NCI-H1436 treated with DMSO at 0.1 percent for 48 hours (cell line): ENCODE results near the gene FBN3.

Experiments used
- DNase-seq: peaks from one replicate; lab custom pipeline; 2025; lab: John Stamatoyannopoulos, UW

Gene FBN3

DNA sequence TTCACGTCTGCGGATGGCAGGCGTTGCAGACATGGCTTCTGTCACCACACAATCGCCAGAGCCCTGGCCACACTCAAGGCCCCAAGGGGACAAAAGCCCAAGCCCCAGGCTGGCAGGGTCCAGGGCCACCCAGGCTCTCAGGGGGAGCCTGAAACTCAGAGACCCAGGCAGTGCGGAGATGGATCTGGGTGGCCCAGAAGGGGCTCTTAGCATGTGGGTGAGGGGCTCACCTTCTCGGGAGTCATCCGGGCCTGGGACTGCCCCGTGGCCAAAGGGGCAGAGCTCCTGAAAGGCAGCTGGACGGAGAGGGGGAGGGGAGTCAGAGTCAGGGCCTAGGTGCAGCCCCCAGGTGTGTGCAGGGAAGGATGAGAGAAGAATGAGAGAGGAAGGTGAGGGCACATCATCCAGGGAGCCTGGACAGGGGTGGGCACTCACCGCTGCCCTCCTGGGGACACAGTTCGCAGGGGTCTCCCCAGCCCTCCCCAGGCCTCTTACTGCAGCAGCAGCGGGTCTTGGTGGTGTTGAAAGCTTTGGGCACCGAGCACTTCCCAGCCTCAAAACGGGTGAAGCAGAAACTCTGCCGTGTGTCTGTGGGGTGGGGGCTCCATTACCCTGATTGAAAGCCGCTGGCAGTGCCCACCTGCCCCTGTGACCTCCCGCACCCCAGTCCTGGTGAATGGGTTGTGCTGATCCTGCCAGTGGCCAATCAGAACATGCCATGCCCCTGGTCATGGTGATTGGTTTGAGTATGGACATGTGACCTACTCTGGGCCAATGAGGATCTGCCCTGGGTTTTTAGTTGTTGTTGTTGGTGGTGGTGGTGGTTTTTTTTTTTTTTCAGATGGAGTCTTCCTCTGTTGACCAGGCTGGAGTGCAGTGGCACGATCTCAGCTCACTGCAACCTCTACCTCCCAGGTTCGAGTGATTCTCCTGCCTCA, 59.5 kb downstream of the FBN3 start:
- no peak for DNase-seq

DNA sequence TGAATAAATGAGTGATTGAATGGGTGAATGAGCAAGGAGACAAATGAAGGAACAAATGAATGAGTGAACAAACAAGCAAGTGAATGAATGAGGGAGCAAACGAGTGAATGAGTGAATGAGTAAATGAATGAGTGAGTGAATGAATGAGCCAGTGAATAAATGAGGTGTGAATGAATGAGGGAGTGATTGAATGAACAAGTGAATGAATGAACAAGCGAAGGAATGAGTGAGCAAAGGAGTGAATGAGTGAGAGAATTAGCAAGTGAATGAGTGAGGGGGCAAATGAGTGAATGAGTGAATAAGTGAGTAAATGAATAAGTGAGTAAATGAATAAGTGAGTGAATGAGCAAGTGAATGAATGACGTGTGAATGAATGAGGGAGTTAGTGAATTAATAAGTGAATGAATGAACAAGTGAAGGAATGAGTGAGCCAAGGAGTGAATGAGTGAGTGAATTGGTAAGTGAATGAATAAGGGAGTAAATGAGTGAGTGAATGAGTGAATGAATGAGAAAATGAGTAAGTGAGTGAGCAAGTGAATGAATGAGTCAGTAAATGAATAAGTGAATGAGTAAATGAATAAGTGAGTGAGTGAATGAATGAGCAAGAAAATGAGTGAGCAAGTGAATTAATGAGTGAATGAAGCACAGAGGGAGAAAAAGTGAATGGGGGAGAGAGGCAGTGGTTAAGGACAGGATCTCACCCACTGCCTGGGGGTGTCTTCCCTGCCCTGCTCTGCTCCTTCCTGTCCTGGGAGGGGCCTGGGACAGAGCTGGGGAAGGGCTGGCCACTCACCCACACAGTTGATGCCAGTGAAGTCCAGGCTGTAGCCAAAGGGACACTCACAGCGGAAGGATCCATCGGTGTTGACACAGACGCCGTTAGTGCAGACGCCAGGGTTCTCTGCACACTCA, 60.4 kb downstream of the FBN3 start:
- DNase-seq = no peak

DNA sequence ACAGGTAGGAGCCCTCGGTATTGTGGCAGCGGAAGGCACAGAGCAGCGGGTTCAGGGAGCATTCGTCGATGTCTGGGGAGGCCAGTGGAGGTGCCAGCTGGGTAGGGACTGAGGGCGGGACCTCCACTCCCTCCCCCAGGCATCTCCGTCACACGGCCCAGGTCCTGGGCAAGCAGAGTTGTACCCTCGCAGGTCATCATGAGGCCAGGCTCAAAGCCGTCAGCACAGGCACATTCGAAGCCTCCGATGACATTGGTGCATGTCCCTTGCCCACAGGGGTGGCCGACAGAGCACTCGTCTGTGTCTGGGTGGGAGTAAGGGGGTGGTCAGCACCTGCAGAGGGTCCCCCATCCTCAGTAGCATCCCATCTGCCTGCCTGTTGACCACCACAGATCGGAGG, 61.5 kb downstream of the FBN3 start:
- no peak for DNase-seq

DNA sequence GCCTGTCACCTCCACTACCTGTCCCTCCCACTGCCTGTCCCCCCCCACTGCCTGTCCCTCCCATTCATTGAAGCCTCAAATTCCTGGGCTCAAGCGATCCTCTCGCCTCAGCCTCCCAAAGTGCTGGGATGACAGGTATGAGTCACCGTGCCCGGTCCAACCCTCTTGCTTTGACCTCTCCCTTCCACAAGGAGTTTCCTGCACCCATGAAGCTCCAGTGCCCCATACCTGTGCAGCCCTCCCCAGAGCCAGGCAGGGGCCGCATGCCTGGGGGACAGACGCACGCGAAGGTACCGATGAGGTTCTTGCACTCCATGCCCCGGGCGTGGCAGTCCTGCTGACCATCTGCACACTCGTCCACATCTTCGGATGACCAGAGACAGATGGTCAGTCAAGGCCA, 62.5 kb downstream of the FBN3 start:
- no peak for DNase-seq

DNA sequence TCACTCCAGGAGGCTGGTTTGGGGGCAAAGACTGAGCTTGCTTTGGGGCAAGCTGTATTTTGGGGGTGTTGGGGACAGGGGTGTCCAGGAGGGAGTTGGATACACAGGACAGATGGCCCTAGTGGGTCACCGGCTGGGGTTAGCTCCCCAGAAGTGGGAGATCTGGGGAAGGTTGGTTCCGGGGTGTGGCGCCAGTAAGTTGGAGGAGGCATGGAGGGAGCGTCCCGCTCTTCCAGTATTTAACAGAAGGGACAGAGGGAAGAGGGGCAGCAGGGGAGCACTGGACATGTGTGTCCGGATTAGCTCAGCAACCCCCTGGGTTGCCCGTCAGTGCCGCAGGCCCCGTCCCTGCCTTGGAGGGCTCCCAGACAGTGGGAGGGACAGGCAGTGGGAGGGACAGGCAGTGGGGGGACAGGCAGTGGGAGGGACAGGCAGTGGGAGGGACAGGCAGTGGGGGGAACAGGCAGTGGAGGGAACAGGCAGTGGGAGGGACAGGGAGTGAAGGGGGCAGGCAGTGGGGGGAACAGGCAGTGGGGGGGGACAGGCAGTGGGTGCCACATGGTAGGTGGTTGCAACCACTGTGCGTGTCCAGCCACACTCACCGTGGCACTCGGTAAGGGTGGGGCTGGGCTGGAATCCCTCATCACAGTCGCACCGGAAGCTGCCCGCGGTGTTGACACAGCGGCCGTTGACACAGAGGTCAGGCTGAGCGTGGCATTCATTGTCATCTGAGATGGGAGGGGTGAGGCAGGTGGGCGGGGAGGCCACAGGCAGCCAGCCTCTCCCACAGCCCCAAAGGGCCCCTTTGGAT, 63.6 kb downstream of the FBN3 start:
- no peak for DNase-seq

DNA sequence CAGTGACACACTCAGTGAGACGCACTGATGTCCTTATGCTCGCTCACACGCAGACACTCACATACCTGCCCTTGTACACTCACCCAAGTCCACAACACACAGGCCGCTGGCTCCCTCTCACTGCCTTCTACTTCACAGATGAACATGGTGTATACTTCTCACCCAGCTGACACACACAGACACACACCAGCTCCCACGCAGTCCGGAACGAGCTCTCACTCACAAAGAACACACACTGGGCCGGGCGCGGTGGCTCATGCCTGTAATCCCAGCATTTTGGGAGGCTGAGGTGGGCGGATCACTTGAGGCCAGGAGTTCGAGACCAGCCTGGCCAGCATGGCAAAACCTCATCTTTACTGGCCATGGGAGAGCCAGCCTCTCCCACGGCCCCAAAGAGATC, 65.2 kb downstream of the FBN3 start:
- no peak for DNase-seq

DNA sequence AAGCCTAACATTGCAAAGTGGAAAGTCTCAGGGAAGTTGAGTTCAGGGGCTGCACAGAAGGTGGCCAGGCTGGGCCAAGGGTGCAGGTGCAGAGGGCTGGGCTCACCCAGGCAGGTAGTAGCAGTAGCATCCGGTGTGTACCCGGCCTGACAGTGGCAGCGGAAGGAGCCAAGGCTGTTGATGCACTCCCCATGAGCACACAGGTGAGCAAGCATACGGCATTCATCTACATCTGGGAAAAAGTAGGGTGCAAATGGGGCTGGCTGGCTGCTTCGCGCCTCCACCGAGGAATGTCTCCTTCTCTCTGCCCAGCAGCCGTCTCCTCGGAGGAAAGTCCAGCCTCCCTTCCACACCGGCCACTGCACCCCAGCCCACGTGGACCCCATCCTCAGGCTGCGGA, 66.3 kb downstream of the FBN3 start:
- no peak for DNase-seq

DNA sequence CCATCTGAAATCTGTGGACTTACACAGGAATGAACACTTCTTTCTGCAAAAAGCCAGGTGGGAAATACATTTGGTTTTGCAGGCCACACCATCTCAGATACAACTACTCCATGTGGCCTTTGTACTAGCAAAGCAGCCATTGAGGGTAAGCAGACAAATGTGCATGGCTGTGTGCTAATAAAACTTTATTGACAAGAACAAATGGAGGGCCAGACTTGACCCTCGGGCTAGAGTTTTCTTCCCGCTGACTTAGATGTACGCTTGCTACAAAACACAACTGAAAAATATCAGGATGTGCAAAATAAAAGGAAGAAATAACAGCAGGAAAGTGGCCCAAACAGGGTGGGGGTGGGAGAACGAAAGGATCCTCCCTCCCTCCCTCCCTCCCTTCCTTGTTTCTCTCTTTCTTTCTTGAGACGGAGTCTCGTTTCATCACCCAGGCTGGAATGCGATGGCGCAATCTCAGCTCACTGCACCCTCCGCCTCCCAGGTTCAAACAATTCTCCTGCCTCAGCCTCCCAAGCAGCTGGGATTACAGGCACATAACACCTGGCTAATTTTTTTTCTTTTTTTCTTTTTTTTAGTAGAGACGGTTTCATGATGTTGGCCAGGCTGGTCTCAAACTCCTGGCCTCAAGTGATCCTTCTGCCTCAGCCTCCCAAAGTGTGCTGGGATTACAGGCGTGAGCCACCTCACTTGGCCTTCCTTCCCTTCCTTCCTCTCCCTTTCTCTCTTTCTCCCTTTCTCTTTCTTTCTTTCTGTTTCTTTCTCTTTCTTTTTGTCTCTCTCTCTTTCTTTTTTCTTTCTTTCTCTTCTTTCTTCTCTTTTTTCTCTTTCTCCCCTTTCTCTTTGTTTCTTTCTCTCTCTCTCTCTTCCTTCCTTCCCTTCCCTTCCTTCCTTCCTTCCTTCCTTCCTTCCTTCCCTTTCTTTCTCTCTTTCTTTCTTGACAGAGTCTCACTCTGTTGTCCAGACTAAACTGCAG, 67.5 kb downstream of the FBN3 start:
- DNase-seq = no peak

DNA sequence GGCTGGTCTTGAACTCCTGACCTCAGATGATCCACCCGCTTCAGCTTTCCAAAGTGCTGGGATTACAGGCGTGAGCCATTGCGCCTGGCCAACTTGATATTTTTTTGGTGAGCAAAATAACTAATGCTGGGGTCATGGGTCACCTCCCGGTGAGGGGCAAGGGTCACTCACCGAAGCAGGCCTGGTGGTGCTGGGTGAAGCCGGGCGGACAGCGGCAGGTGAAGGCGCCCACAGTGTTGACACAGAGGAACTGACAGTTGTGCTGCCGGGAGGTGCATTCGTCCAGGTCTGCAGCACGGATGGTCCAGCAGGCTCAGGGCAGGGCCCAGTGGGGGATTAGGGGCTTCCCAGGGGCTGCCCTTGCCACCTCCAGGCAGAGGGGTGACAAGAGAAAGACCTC, 68.6 kb downstream of the FBN3 start:
- DNase-seq = no peak

DNA sequence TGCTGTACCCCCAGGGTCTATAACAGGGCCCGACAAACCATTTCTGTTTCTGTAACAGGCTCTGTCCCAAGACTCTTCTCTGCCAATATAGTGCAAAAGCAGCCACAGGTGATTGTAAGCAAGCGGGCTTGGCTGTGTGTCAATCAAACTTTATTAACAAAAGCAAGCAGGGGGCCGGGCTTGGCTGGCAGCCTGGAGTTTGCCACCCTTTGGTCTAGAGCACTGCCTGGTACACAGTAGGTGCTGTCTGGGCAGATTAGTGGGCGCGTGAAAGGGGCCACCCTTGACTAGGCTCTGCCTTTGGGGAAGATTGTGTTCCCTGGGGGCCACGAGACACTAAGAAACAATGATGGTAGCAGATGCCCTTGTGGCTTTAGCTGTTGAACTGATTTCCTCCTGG, 69.4 kb downstream of the FBN3 start:
- DNase-seq = no peak

DNA sequence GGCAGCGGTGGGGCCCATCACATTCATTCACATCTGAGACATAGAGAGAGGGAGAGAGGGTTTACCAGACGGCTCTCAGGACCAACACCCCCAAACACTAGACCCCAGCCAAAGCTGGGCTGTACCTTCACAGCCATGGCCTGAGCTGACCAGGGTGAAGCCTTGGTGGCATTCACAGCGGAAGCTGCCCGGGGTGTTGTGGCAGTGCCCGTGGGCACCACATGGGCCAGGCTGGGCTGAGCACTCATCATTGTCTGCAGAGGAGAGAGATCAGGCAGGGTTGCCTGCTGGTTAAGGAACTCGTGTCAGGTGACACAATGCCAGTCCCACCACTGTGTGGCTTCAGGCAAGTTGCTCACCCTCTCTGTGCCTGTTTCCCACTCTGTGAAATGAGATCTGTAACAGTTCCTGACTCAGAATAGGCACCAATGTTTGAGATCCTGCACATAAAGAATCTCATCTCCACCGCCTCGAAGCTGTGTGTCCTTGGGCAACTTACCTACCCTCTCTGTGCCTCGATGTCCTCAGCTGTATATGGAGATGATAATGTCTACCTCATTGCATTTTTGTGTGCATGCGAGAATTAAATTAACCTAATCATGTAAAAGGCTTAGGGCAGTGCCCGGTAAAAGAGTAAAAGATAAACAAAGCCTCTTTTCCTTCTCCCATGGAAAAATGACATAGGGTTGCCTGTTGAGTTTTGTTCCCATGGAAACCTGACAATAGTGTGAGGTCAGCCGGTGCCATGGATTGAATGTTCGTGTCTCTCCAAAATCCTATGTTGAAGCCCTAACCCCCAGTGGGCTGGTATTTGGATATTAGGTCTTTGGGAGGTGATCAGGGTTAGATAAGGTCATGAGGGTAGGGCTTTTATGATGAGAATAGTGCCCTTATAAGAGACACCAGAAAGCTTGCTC, 74.0 kb downstream of the FBN3 start:
- no peak for DNase-seq

DNA sequence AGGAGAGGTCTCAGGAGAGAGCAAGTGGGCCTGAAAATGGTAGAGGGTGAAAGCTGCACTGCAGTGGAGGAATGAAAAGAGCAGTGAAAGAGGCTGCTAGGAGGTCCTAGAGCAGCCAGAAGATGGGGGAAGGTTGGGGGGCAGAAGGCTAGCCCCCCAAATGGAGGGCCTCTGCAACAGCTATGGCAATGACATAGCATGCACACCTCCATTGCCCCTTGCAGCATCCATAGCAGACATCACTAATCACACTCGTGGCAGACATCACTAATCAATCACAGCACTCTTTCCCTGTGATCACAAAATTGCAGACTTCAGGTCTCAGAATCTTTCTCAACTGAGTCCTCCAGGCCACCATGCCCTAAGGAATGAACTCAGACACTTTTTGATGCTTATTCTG, 74.9 kb downstream of the FBN3 start:
- no peak for DNase-seq

DNA sequence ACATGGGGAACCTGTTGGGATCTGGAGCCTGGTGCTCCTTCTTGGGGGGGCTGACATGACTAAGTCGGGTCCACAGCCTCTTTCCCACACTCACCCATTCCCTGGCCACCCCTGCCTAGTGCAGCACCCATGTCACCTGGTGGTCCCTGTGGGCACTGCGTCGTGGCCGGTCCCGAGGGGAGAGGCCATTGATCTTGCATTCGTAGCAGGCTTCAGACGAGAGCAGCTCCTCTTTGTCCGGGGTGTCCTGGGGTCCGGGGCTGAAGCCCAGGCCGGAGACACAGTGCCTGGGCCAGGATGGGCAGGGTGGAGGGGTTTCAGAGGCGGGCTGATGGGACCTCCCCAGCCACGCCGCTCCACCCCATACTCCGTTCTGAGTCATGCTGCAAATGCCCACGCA, 77.5 kb downstream of the FBN3 start:
- DNase-seq = no peak

DNA sequence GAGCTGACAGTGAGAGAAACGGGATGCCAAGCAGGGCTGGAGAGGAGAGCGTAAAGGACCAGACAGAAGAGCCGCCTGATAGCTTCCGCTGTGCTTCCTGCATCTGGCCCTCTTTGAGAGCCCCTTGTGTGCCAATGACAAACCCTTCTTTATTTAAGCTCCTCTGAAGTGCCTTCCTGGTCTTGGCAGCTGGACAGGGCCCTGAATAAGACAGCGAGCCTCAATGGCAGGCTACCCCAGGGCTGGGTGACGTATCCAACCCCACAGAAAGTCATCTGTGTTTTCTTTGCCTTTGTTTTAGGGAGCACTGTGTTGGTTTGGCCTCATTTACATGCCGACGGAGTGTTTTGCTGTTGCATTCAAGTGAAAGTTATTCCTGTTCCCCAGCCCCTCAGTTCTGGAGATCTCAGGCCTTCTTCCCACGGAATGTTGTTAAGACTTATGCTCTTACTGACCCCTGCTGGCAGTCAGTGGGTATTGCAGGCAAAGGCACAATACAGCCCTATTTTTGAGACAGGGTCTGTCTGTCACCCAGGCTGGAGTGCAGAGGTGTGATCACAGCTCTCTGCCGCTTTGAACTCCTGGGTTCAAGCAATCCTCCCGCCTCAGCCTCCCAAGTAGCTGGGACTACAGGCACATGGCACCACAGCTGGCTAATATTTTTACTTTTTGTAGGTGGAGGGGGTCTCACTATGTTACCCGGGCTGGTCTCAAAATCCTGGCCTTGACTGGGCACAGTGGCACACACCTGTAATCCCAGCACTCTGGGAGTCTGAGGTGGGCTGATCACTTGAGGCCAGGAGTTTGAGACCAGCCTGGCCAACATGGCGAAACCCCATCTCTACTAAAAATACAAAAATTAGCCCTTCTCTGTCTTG, 80.1 kb downstream of the FBN3 start:
- no peak for DNase-seq

DNA sequence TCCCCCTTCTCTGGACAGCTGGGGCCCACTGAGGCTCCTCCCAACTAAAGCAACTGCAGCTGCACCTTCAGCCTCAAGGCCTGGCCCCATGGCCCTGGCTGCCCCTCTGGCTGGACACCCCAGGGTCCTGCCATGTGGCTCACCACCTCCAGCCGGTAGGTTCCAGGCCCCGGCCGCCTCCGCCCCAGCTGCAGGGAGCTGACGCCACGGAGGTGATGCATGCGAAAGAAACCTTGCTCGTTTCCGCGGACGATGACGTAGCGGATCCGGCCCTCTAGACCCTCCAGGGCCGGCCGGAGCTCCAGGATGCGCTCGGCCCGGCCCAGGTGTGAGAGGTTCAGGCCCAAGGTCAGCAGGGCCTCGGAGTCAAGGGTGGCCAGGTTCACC, 83.5 kb downstream of the FBN3 start:
- no peak for DNase-seq

DNA sequence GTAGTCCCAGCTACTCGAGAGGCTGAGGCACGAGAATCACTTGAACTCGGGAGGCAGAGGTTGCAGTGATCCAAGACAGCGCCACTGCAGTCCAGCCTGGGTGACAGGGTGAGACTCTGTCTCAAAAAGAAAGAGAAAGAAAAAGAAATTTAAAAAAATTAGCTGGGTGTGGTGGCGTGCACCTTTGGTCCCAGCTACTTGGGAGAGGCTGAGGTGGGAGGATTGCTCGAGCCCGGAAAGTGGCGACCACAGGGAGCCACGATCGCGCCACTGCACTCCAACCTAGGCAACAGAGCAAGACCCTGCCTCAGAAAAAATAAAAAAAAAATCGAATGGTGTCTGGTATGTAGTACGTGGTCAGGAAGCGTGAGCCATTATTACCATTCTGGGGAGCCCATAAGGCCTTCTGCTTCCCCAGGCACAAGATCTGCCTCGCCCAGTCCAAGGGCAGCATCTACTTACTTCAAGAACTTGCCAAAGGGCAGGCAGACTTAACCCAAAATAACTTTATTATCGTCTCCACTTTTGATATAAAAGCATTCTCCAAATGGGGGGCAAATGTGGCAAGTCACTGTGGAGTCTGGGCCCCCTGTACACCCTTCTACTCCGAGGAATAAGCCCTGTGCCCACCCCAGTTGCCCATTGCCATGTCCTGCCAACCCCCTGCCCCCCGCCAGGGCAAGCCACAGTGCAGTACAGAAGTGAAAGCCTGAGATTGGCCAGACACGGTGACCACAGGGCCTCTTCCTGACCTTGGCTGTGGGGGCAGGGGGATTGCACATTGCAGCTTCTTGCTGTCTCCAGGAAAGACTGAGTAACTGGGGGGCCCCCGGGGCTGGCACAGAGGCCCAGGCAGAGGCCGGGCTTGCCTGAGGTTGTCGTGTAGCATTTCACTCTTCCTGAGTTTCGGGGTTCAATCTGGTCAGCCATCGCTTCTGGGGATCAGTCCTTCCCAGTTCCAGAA, 84.2 kb downstream of the FBN3 start:
- no peak for DNase-seq

DNA sequence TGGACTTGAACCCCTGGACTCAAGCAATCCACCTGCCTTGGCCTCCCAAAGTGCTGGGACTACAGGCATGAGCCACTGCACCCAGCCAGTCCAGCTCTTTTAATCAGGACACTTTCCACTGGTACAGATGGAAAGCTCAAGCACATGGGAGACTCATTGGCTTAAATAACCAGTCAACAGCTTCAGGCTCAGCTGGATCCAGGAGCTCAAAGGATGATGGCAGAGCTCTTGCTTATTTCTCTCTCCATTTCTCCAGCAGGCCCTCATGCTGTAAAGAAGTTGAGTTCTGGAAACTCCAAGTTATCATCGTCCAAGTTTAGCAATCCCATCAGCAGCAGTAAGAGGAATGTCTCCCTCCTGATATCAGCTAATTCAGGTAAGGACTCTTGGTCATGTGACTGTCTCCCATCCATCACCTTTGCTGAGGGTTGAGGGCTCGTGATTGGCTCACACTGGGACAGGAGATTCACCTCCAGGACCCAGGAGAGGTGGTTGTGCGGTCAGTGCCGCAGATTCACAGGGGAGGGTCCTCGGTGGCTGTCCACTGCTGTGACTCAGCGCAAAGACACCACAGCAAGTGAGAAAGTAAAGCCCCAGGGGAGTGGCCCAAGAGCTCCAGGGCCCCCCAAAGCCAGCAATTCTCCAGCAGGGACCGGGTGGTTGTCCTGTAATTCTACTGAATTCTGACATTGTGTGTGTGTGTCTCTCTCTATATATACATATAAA, 91.7 kb downstream of the FBN3 start:
- DNase-seq = no peak
